Thyroid gland (tissue), 4 donors: ENCODE data around the gene LARGE1. TPM values are rescaled to one million over a fixed set of nuclear protein-coding genes. Genes with fewer than 3 reads are reported as not detected.
A peak's percentile ranks its signal among the peaks of the same experiment; 100 is the strongest.

ENCODE experiments used
- DNase-seq, 2 donors: peaks; one replicate each; pipeline ENCODE4 v3.0.0-alpha.2; 2019
- H3K27ac ChIP-seq, 3 donors: fragments of 200-600 bp; sonication (generic); 1 replicate in 2 of 3; 2 replicates in 1 of 3; pipeline ENCODE4 v1.5.1; 2016 to 2019; ENCODE audit warnings: mild to moderate bottlenecking in 1 of 3, moderate library complexity in 1 of 3
- H3K27me3 ChIP-seq: fragments of 200-600 bp; sonication (generic); one replicate; pipeline ENCODE4 v1.5.1; 2019
- H3K36me3 ChIP-seq, 2 donors: fragments of 200-600 bp; sonication (generic); one replicate each; pipeline ENCODE4 v1.5.1; 2016 to 2019
- H3K4me1 ChIP-seq, 2 donors: fragments of 200-600 bp; sonication (generic); one replicate each; pipeline ENCODE4 v1.5.1; 2017 to 2019
- H3K4me3 ChIP-seq, 3 donors: fragments of 200-600 bp; sonication (generic); replicated peaks in 1 of 3; 1 replicate in 2 of 3; 2 replicates in 1 of 3; pipeline ENCODE4 v1.5.1; 2016; ENCODE audit warnings: mild to moderate bottlenecking in 1 of 3
- H3K9me3 ChIP-seq: fragments of 200-600 bp; sonication (generic); one replicate; pipeline ENCODE4 v1.5.1; 2017
- POLR2A ChIP-seq, 2 donors: fragments of 450-650 bp; IDR thresholded peaks; one replicate each; pipeline ENCODE4 v1.6.1; 2017; ENCODE audit warnings: antibody characterized with exemption in 2 of 2, mild to moderate bottlenecking in 2 of 2, moderate library complexity in 1 of 2
- WGBS, 2 donors: methylation state at CpG; one replicate each; pipeline ENCODE4 v1.1.5; 2017; 5-methylcytosine and 5-hydroxymethylcytosine counted together
- intact Hi-C: fragments of 100-400 bp; cut with DNase I; formaldehyde crosslinking; loops from one replicate; pipeline ENCODE4 v1.15.1; 2023
- total RNA-seq, 4 donors: library from RNA; depleted of rRNA; stranded (reverse); fragments of >200 nt; gene quantifications; one replicate each; pipeline ENCODE4 v1.2.3, GENCODE V29; 2016
- TF ChIP-seq, protein P1 (sequence below), 6 experiments: fragments of 200-600 bp in 3 of 6; fragments of 450-650 bp in 3 of 6; sonication (generic) in 3 of 6; IDR thresholded peaks; one replicate each; pipeline ENCODE4 v1.5.1; 2016 to 2019; ENCODE audit warnings: antibody characterized with exemption in 6 of 6, mild to moderate bottlenecking in 2 of 6, inconsistent platforms in 1 of 6, moderate library complexity in 1 of 6

LARGE1 gene
- total RNA-seq, 4 donors from 2014 or later, result 13.6 to 16.3 (median 15.1) TPM

DNA sequence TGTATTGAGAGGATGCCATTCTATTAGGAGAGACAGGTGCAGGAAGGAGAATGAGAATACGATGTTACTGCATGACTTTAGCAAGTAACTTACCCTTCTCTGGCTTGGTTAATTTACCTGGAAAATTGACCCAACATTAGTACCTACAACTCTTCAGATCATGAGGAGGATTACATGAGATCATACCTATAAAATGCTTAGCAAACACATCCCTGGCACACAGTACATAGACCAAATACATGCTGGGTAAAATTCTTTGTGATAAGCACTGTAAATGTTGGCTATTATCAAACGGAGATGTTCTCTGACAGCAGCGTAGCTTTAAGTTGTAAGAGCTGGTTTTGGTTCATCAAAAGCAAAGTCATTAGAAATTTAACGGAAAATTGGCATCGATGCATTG is 28.8 kb downstream of the LARGE1 start:
- Histone ChIP-seq H3K27ac (no peak overlapping the region), H3K4me1 (no peaks in the 10 kb centered on the region), H3K27me3 (no peaks in the 10 kb centered on the region), H3K9me3 (no peaks in the 10 kb centered on the region), H3K4me3 (no peak overlapping the region), H3K36me3 (no peaks in the 10 kb centered on the region)
- TF ChIP-seq POLR2A (IDR thresholded peaks at IDR 0.05), result no peak
- TF ChIP-seq, protein P1, sequence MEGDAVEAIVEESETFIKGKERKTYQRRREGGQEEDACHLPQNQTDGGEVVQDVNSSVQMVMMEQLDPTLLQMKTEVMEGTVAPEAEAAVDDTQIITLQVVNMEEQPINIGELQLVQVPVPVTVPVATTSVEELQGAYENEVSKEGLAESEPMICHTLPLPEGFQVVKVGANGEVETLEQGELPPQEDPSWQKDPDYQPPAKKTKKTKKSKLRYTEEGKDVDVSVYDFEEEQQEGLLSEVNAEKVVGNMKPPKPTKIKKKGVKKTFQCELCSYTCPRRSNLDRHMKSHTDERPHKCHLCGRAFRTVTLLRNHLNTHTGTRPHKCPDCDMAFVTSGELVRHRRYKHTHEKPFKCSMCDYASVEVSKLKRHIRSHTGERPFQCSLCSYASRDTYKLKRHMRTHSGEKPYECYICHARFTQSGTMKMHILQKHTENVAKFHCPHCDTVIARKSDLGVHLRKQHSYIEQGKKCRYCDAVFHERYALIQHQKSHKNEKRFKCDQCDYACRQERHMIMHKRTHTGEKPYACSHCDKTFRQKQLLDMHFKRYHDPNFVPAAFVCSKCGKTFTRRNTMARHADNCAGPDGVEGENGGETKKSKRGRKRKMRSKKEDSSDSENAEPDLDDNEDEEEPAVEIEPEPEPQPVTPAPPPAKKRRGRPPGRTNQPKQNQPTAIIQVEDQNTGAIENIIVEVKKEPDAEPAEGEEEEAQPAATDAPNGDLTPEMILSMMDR (IDR thresholded peaks at IDR 0.05), result no peak
- 80 to 91% methylated on average over 5 of the region's 5 CpGs for WGBS, 2 donors
- no peak for DNase-seq
- intact Hi-C loops, result no loop called here

DNA sequence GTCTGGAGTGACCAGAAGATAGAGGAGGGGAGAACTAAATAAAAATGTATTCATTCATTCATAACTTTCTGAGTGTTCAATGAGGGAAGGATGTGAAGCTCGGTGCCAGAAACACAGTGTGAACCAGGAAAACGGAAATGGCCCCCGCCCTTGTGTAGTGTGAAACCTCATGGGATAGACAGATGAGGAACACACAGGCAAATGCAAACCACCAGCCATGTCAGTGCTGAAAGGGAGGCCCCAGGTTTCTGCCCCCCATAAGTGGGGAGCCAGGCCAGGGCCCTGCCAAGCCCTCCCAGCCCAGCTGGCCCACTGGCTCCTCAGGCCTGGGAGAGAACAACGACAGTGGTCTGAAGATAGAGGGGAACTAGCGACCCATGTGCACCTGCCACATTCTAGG is 30.5 kb downstream of the LARGE1 start:
- intact Hi-C loops, result no loop called here
- Histone ChIP-seq H3K27me3 (no peaks in the 10 kb centered on the region), H3K27ac (no peak overlapping the region), H3K36me3 (no peaks in the 10 kb centered on the region), H3K4me3 (no peak overlapping the region), H3K4me1 (no peaks in the 10 kb centered on the region), H3K9me3 (no peaks in the 10 kb centered on the region)
- WGBS, 2 donors, result 71 to 89% methylated on average over 5 of the region's 5 CpGs
- DNase-seq, result peak in 1 of 2 donors; percentile 13
- no peak for TF ChIP-seq POLR2A (IDR thresholded peaks at IDR 0.05)
- TF ChIP-seq, protein P1 (IDR thresholded peaks at IDR 0.05), result no peak

DNA sequence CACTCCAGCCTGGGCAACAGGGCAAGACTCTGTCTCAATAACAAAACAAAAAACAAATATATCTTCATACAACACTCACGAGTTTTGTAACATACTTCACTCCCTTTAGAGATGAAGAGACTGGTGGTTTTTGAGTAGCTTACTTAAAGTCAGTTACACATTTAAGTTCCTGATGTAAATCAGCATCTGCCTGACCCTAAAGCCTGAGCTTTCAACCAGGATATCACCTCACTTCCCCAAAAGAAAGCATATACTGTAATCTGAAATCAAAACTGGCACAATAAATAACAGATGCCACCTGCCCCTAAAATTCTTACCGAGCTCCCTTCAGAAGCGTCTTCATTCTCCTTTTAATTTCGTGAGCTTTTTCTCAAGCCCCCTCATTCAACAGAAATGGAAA is 31.5 kb downstream of the LARGE1 start:
- 73 to 81% methylated on average over 4 of the region's 4 CpGs for WGBS, 2 donors
- no peaks in the 10 kb centered on the region for H3K9me3 ChIP-seq
- H3K4me3 ChIP-seq, result no peak overlapping the region
- DNase-seq, result no peak
- intact Hi-C loops, result no loop called here
- H3K27ac ChIP-seq, result no peak overlapping the region
- H3K4me1 ChIP-seq, result no peaks in the 10 kb centered on the region
- TF ChIP-seq POLR2A (IDR thresholded peaks at IDR 0.05), result no peak
- TF ChIP-seq, protein P1 (IDR thresholded peaks at IDR 0.05), result no peak
- no peaks in the 10 kb centered on the region for H3K27me3 ChIP-seq
- no peaks in the 10 kb centered on the region for H3K36me3 ChIP-seq

DNA sequence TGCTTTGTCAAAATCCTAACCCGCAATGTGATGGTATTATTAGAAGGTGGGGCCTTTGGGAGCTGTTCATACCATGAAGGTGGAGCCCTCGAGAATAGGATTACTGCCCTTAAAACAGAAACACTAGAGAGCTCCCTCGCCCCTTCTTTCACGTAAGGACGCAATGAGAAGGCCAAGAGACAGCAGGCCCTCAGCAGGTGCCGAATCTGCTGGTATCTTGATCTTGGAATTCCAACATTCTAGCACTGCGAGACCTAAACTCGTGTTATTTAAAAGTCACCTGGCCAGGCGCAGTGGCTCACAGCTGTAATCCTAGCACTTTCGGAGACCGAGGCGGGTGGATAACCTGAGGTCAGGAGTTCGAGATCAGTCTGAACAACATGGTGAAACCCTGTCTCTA is 33.1 kb downstream of the LARGE1 start:
- H3K36me3 ChIP-seq, result no peaks in the 10 kb centered on the region
- intact Hi-C loops, result no loop called here
- 93 to 97% methylated on average over 13 of the region's 13 CpGs for WGBS, 2 donors
- no peak overlapping the region for H3K27ac ChIP-seq
- H3K27me3 ChIP-seq, result no peaks in the 10 kb centered on the region
- DNase-seq, result no peak
- H3K4me1 ChIP-seq, result no peaks in the 10 kb centered on the region
- H3K4me3 ChIP-seq, result no peak overlapping the region
- H3K9me3 ChIP-seq, result no peaks in the 10 kb centered on the region
- TF ChIP-seq, protein P1 (IDR thresholded peaks at IDR 0.05), result no peak
- TF ChIP-seq POLR2A (IDR thresholded peaks at IDR 0.05), result no peak

DNA sequence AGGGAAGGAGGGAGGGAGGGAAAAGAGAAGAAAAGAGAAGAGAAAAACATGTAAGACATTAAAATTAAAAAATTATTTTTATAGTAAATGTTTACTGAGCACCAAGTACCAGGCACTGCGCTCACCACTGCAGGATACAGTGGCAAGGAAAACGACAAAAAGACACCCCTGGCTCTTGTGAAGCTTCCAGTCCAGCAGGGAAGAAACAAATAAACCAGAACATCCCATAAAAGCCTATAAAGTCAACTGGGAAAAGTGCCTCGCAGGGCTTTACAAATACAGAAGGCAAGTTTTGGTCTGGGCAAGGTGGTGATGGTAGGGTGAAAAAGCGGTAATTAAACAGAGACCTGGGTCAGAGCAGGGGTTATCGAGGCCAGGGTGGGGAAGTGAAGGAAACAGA is 33.6 kb downstream of the LARGE1 start:
- H3K4me1 ChIP-seq, result no peaks in the 10 kb centered on the region
- no peak overlapping the region for H3K27ac ChIP-seq
- no peak for TF ChIP-seq POLR2A (IDR thresholded peaks at IDR 0.05)
- TF ChIP-seq, protein P1 (IDR thresholded peaks at IDR 0.05), result no peak

More for the DNA sequence above, 33.6 kb downstream of the LARGE1 start:
- no peaks in the 10 kb centered on the region for H3K27me3 ChIP-seq
- no peak for DNase-seq
- no peaks in the 10 kb centered on the region for H3K9me3 ChIP-seq
- 86 to 90% methylated on average over 5 of the region's 5 CpGs for WGBS, 2 donors
- H3K4me3 ChIP-seq, result no peak overlapping the region
- H3K36me3 ChIP-seq, result no peaks in the 10 kb centered on the region
- intact Hi-C loops, result no loop called here
